ENCODE data around the gene UBA6.
"Not testable (repeated sequence)": the region's sequence is repeated elsewhere in the genome, so short reads cannot be mapped to it uniquely, and the experiment has no call there.

Gene UBA6

GRCh38 chr4:67713529-67714247, 12.7 kb upstream of the UBA6 start:
- DNase-seq = peak; percentile 10

GRCh38 chr4:67712650-67713528, 11.9 kb upstream of the UBA6 start:
- DNase-seq = no peak

- no peak for DNase-seq
Measured at GRCh38 chr4:67712000-67712625, 11.2 kb upstream of the UBA6 start.

- not testable (repeated sequence) for DNase-seq
Measured at GRCh38 chr4:67706682-67707081, 5.7 kb upstream of the UBA6 start.

GRCh38 chr4:67704843-67705242, 3.9 kb upstream of the UBA6 start:
- DNase-seq = no peak

- no peak for DNase-seq
Measured at GRCh38 chr4:67702166-67702565, 1.2 kb upstream of the UBA6 start.

GRCh38 chr4:67701517-67701850, 529 bp upstream of the UBA6 start:
- peak; percentile 28 for DNase-seq

- DNase-seq = peak; percentile 75
Measured at GRCh38 chr4:67700116-67700737, 728 bp downstream of the UBA6 start.

GRCh38 chr4:67699603-67700002, 1.4 kb downstream of the UBA6 start:
- no peak for DNase-seq

- DNase-seq = no peak
Measured at GRCh38 chr4:67697860-67698687, 2.9 kb downstream of the UBA6 start.

GRCh38 chr4:67696061-67696460, 4.9 kb downstream of the UBA6 start:
- DNase-seq = no peak

- no peak for DNase-seq
Measured at GRCh38 chr4:67694662-67695061, 6.3 kb downstream of the UBA6 start.

- DNase-seq = peak; percentile 80
Measured at GRCh38 chr4:67691328-67691727, 9.6 kb downstream of the UBA6 start.

- no peak for DNase-seq
Measured at GRCh38 chr4:67687636-67688035, 13.3 kb downstream of the UBA6 start.

- no peak for DNase-seq
Measured at GRCh38 chr4:67685532-67685859, 15.5 kb downstream of the UBA6 start.

GRCh38 chr4:67684839-67685531, 16.0 kb downstream of the UBA6 start:
- DNase-seq = peak; percentile 35

GRCh38 chr4:67682266-67682665, 18.7 kb downstream of the UBA6 start:
- DNase-seq = no peak

- peak; percentile 41 for DNase-seq
Measured at GRCh38 chr4:67680581-67681222, 20.3 kb downstream of the UBA6 start.

- no peak for DNase-seq
Measured at GRCh38 chr4:67678612-67679011, 22.3 kb downstream of the UBA6 start.

- no peak for DNase-seq
Measured at GRCh38 chr4:67674098-67674497, 26.9 kb downstream of the UBA6 start.

GRCh38 chr4:67668315-67668714, 32.6 kb downstream of the UBA6 start:
- no peak for DNase-seq

Data from inflammatory macrophage treated with lipopolysaccharide for 4 hours (primary cell).